Activated naive CD8-positive, alpha-beta T cell (primary cell): Measurements from ENCODE around the gene GPD1.

Source experiments
- H3K27ac Mint-ChIP-seq: one replicate; pipeline ENCODE4 v1.8.0; 2021; ENCODE audit warnings: mixed read lengths
- H3K27me3 Mint-ChIP-seq: one replicate; pipeline ENCODE4 v1.8.0; 2021; ENCODE audit warnings: mixed read lengths
- H3K36me3 Mint-ChIP-seq: one replicate; pipeline ENCODE4 v1.8.0; 2021; ENCODE audit warnings: mixed read lengths
- H3K4me1 Mint-ChIP-seq: one replicate; pipeline ENCODE4 v1.8.0; 2021; ENCODE audit warnings: low read depth, mixed read lengths
- H3K4me3 Mint-ChIP-seq: one replicate; pipeline ENCODE4 v1.8.0; 2021; ENCODE audit warnings: mild to moderate bottlenecking, mixed read lengths
- H3K9me3 Mint-ChIP-seq: one replicate; pipeline ENCODE4 v1.8.0; 2021; ENCODE audit warnings: low read depth, mixed read lengths

The GPD1 gene

GRCh38 chr12:50103767-50104321 lies at the start of gene GPD1:
Gene GPD1, plus strand, starts transcription at chr12:50104008. Its CDS starts 43 bp downstream, at chr12:50104051.
- Mint-ChIP-seq H3K9me3 (no peaks in the 10 kb centered on the region), H3K4me1 (no peaks in the 10 kb centered on the region), H3K4me3 (no peak within 1 kb of the TSS), H3K27ac (no peak within 1 kb of the TSS), H3K36me3 (peaks cover 2% of the 10 kb centered on the region), H3K27me3 (no peaks in the 10 kb centered on the region)

DNA sequence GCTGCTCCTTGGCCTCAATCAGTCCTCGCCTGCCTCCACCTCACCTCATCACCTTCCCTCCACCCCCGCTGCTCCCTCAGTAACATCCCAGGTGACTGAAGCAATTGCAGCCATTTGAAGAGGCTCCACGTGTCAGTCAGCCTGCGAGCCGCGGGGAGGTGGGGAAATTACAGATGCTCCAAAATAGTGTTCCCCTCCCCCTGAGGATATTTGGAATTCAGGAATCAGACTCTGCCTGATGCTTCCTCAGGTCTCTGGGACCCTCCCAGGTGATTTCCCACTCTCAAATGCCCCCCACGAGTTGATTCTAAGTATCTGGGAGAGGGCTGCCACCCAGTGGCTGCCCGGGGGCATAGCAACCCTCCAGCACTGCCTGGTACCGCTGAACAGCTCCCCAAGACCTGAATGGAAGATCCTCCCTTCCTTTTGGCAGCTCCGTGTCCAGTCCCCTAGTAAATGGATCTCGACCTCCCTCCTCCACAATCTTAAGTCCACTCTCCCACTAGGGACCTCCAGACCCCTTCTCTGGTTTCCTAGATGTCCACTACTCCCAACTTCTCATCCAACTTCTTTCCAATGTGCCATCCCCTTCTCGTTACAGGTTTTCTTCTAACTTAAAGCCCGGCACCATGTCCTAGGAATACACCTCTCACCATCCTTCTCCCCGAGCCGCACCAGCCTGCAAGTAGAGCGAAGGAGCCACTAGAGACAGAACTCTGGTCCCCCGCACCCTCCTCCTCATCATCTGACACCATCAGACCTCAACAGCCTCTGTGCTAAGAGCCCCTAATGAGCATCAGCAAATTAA lies 47.8 kb upstream of the GPD1 start:
- Mint-ChIP-seq H3K36me3 (no peaks in the 10 kb centered on the region), H3K4me1 (peaks cover 45% of the 10 kb centered on the region), H3K9me3 (no peaks in the 10 kb centered on the region), H3K4me3 (peak overlapping the region; percentile 96), H3K27ac (peak overlapping the region; percentile 76), H3K27me3 (peaks cover 19% of the 10 kb centered on the region)

GRCh38 chr12:50056639-50056976 lies 47.2 kb upstream of the GPD1 start:
- no peaks in the 10 kb centered on the region for H3K9me3 Mint-ChIP-seq
- peaks cover 3% of the 10 kb centered on the region for H3K36me3 Mint-ChIP-seq
- H3K27ac Mint-ChIP-seq = peak overlapping the region; percentile 83
- peaks cover 49% of the 10 kb centered on the region for H3K4me1 Mint-ChIP-seq
- peak overlapping the region; percentile 96 for H3K4me3 Mint-ChIP-seq
- H3K27me3 Mint-ChIP-seq = peaks cover 15% of the 10 kb centered on the region

DNA sequence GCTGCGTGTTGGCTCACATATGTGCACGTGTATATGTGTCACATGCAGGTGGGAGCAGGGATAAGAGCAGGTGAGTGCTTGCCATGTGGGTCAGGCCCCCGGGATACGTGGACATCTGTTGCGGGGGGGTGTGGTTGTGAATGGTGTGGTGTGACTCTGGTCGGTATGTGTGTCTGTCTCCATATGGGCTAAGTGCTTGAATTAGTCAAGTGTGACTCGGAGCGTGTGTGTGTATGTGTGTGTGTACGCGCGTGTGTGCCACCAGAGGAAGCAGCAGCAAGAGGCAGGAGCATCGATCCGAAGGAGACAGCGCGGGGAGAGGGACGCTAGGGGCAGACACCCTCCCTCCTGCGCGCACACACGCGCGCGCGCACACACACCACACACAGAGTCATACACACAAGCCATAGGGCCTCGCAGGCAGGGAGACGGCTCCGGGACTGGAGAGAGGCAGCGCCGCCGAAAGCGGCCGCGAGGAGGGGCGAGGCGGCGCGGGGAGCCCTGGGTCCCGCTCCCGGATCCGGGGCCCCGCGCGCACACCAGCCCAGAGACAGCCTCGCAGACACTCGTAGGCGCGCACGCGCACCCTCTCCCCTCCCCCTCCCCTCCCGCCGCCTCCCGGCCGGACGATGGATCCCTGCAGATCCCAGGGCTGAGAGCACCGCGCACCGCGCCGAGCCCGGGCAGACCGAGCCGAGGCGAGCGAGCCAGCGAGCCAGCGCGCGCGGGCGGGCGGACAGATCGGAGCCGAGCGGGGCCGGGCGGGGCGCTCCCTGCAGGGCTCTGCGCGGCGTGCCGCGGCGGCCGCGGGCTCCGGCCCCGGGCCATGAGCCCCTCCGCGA lies 46.6 kb upstream of the GPD1 start, which contains the start of gene ASIC1:
Gene ASIC1, plus strand, starts transcription at position 597 of the 842 bp plus-strand sequence. CDS start 1,171 bp downstream, outside the sequence.
- Mint-ChIP-seq H3K27ac (peak within 1 kb of the TSS; percentile 83), H3K4me1 (peaks cover 48% of the 10 kb centered on the region), H3K9me3 (no peaks in the 10 kb centered on the region), H3K4me3 (peak within 1 kb of the TSS; percentile 96), H3K27me3 (peaks cover 10% of the 10 kb centered on the region), H3K36me3 (peaks cover 4% of the 10 kb centered on the region)

DNA sequence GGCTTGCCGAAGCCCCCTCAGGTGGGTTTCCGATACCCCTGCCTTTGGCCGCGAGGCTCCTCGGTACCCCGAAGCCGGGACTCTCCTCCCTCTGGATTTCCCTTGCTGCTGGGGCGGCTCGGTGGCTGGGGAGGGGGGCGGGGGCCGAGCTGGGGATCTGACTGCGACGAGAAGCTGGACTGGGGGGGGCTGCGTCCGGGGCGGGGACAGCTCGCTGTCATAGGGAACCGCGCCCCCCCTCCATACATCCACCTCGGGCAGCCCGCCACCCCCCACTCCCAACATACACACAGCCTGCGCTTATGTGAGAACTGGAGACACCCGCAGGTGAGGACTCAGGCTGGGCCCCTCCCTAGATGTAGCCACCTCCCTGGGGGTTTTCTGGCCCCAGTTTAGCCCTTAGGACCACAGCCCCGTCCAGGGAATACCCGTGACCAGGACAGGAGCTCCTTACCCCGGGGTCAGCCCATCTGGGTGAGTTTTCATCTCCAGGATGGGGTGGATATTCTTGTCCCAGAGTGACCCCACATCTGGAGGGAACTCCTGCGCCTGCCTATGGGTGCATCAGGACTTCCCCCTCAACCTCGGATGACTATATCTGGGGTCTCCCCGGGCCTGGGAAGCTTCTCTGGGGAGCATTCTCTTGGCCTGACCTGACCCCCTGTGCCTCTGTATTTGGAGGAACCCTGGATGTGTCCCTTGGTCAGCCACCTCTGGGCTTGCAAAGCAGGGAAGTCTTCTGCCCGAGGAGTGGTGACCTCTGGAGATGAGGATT lies 45.7 kb upstream of the GPD1 start:
- Mint-ChIP-seq H3K4me3 (peak overlapping the region; percentile 85), H3K27me3 (peaks cover 9% of the 10 kb centered on the region), H3K36me3 (peaks cover 4% of the 10 kb centered on the region), H3K9me3 (no peaks in the 10 kb centered on the region), H3K4me1 (peaks cover 48% of the 10 kb centered on the region), H3K27ac (peak overlapping the region; percentile 46)

GRCh38 chr12:50058743-50059312 lies 45.0 kb upstream of the GPD1 start:
- peak overlapping the region; percentile 91 for H3K27ac Mint-ChIP-seq

GRCh38 chr12:50059440-50060119 lies 44.2 kb upstream of the GPD1 start:
- peak overlapping the region; percentile 91 for H3K27ac Mint-ChIP-seq
- H3K27me3 Mint-ChIP-seq = peaks cover 6% of the 10 kb centered on the region
- H3K36me3 Mint-ChIP-seq = peaks cover 4% of the 10 kb centered on the region
- H3K4me1 Mint-ChIP-seq = peaks cover 48% of the 10 kb centered on the region
- peak overlapping the region; percentile 85 for H3K4me3 Mint-ChIP-seq
- H3K9me3 Mint-ChIP-seq = no peaks in the 10 kb centered on the region

More at GRCh38 chr12:50058743-50059312, 45.0 kb upstream of the GPD1 start:
- Mint-ChIP-seq H3K4me3 (peak overlapping the region; percentile 85), H3K4me1 (peaks cover 48% of the 10 kb centered on the region), H3K27me3 (peaks cover 6% of the 10 kb centered on the region), H3K9me3 (no peaks in the 10 kb centered on the region), H3K36me3 (peaks cover 4% of the 10 kb centered on the region)

- Mint-ChIP-seq H3K36me3 (peaks cover 4% of the 10 kb centered on the region), H3K27ac (peak overlapping the region; percentile 91), H3K27me3 (peaks cover 6% of the 10 kb centered on the region), H3K4me1 (peaks cover 48% of the 10 kb centered on the region), H3K9me3 (no peaks in the 10 kb centered on the region), H3K4me3 (peak overlapping the region; percentile 85)
Observed at GRCh38 chr12:50060120-50060468, 43.7 kb upstream of the GPD1 start.

DNA sequence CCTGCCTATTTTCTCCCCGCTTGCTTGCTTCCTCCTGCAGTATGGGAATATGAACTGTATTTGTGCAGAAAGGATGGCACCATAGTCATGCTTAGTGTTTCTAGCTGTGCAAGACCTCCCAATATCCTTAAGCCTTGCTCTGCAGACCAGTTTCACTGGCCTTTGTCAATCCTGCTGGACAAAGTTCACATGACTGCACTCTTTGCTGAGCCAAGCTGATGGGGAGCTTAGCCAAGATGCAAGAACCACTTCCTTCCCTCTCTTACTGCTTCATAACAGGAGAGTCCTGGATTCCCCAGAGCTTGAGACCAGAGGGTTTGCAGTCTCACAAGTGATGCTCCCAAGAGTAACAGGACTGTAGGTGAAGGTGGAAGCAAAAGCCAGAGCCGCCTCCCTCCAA lies 42.6 kb upstream of the GPD1 start:
- peak overlapping the region; percentile 16 for H3K27ac Mint-ChIP-seq
- no peak overlapping the region for H3K4me3 Mint-ChIP-seq
- peaks cover 6% of the 10 kb centered on the region for H3K27me3 Mint-ChIP-seq

DNA sequence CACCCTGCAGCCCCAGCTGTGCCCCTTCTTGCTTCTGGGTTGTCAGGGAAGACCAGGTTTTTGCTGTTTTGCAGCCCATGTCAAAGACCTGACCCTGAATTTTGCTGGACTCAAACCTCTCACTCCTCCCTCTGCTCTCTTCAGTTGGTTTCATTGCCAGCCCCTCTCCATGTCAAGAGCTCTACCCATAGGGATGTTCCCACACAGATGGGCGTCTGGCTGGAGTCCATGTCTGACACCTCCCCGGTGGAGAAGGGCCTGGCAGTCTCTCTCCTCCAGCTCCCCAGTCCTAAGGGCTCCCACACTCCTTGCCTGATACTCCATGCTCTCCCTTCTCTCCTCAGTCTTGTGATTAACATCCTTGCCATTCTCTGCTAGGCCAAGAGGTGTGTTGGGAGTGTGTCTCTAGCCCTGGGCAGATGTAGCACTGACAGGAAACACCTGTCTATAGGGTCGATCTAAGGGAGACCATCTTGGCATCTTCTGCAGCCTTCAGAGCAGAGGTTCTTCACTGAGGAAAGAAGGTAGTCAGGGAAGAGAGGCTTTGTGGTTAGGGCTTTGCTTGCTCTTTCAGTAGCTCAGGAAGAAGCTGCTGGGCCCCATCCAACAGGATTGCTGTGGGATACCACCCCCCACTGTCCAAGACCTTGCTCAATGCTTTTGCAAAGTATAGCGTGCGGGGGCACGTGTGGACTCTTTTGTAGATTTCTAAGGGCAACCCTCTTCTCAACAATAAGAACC lies 41.7 kb upstream of the GPD1 start:
- Mint-ChIP-seq H3K36me3 (peaks cover 4% of the 10 kb centered on the region), H3K4me1 (peaks cover 32% of the 10 kb centered on the region), H3K27ac (no peak overlapping the region), H3K4me3 (no peak overlapping the region), H3K9me3 (no peaks in the 10 kb centered on the region), H3K27me3 (peaks cover under 1% of the 10 kb centered on the region)

More for the DNA sequence above, 42.6 kb upstream of the GPD1 start:
- H3K36me3 Mint-ChIP-seq = peaks cover 4% of the 10 kb centered on the region
- H3K9me3 Mint-ChIP-seq = no peaks in the 10 kb centered on the region
- H3K4me1 Mint-ChIP-seq = peaks cover 42% of the 10 kb centered on the region

DNA sequence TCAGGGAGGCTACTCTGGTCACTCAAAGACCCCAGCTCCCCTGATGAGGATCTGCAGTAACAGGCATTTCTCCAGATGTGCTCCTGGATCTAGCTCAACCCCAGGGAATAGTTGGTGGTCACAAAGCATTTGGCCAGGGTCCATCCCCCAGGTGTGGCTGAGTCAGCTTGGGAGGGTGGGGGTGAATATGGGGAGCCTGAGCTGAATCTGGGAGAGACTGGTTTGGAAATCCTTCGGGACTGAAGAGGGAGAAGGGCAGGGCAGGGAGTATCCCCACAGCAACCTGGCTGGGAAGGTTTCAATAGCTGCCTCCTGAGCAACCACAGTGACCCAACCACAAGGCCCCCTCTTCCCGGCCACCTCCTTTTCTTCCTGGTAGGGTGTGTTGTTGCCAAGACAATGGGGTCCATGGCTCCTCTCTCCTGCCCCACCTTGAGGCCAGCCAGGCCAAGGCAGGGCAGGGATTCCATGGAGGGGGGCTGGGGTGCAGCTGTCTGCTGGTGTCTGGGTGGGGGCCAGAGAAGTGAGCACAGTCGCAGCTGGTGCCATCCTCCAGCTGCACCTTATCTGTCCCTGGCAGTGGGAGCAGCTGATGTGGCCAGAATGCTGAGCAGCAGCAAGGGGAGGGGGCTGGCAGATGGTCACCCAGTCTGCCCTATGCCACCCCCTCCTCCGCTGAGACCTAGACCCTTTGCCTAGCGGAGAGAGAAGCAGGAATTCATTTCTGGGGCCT lies 40.9 kb upstream of the GPD1 start:
- H3K36me3 Mint-ChIP-seq = peaks cover 4% of the 10 kb centered on the region
- H3K27me3 Mint-ChIP-seq = no peaks in the 10 kb centered on the region
- no peaks in the 10 kb centered on the region for H3K9me3 Mint-ChIP-seq
- H3K4me1 Mint-ChIP-seq = peaks cover 31% of the 10 kb centered on the region
- H3K4me3 Mint-ChIP-seq = no peak overlapping the region
- no peak overlapping the region for H3K27ac Mint-ChIP-seq

DNA sequence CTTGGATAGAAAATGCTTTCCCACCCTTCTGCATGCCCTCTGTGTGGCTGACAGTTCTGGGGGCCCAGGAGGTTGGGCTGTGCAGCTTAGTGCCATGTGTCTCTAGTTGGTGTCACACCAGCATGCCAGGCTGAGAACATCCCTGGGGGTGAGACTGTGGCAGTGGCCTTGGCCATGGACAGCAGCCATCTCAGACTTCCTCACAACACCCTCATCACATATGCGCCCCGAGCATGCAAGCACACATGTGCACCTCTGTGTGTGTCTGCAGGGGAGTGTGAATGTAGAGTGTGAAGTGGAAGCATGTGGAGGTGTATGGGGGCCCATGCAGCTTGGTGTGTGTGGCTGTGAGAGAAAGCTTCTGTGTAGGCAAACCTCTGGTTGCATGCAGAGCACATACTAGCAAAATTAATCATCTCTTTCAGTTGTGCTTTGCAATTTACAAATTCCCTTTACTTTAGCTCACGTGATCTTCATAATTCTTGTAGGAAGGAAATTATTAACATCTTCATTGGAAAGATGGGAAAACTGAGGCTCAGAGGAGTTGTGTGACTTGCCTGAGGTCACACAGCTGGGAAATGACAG lies 38.0 kb upstream of the GPD1 start:
- Mint-ChIP-seq H3K27ac (no peak overlapping the region), H3K9me3 (no peaks in the 10 kb centered on the region), H3K36me3 (peaks cover 6% of the 10 kb centered on the region), H3K4me1 (peaks cover 12% of the 10 kb centered on the region), H3K4me3 (no peak overlapping the region), H3K27me3 (no peaks in the 10 kb centered on the region)
